Right lobe of liver (tissue), 6 donors: Measurements from ENCODE around the gene MED12. TPM values are rescaled to one million over a fixed set of nuclear protein-coding genes. Genes with fewer than 3 reads are reported as not detected.
A peak's percentile ranks its signal among the peaks of the same experiment; 100 is the strongest.

Experiments used
- ATAC-seq, 4 donors: fragments of 200-7000 bp; cut with Tn5 transposase; one replicate each; pipeline ENCODE4 v1.9.1; 2020; ENCODE audit warnings: mild to moderate bottlenecking in 4 of 4, moderate library complexity in 4 of 4
- DNase-seq, 3 donors: peaks; one replicate each; pipeline ENCODE4 v3.0.0-alpha.2; 2020
- H3K27ac ChIP-seq, 3 donors: fragments of 200-600 bp; one replicate each; pipeline ENCODE4 v1.8.0; 2022
- H3K27me3 ChIP-seq, 2 donors: fragments of 200-600 bp; one replicate each; pipeline ENCODE4 v1.8.0; 2022
- H3K36me3 ChIP-seq, 4 donors: fragments of 200-600 bp; sonication (generic) in 1 of 4; one replicate each; pipeline versions ENCODE4 v1.5.1 to v1.8.0; 2017 to 2022; ENCODE audit warnings: control low read depth in 1 of 4
- H3K4me1 ChIP-seq, 4 donors: fragments of 200-600 bp; sonication (generic) in 1 of 4; one replicate each; pipeline versions ENCODE4 v1.5.1 to v1.8.0; 2017 to 2022; ENCODE audit warnings: control low read depth in 1 of 4
- H3K4me3 ChIP-seq, 3 donors: fragments of 200-600 bp; one replicate each; pipeline ENCODE4 v1.8.0; 2022
- H3K9me3 ChIP-seq, 4 donors: fragments of 200-600 bp; sonication (generic) in 1 of 4; one replicate each; pipeline versions ENCODE4 v1.5.1 to v1.8.0; 2017 to 2022; ENCODE audit warnings: control low read depth in 1 of 4
- POLR2A ChIP-seq: fragments of 450-650 bp; IDR thresholded peaks from one replicate; pipeline ENCODE4 v1.6.1; 2017; ENCODE audit warnings: antibody characterized with exemption, mild to moderate bottlenecking
- WGBS: methylation state at CpG from one replicate; pipeline ENCODE4 v1.1.6; 2018; ENCODE audit warnings: low coverage, low lambda C conversion rate; ENCODE audit not compliant: insufficient coverage; ENCODE audit errors: missing lambda C conversion rate; 5-methylcytosine and 5-hydroxymethylcytosine counted together
- intact Hi-C, 2 donors: fragments of 100-400 bp; cut with DNase I; formaldehyde crosslinking; loops; one replicate each; pipeline versions ENCODE4 v1.11.2 to v1.14.1; 2022
- total RNA-seq, 6 experiments: library from RNA; depleted of rRNA in 2 of 6; stranded (reverse); fragments of >200 nt in 2 of 6; fragmentation: NEBNext Ultra II Directional in 3 of 6; extraction: Animal tissue kit (Norgen Biotek cat#: 25700) in 3 of 6; gene quantifications; one replicate each; pipeline versions ENCODE4 v1.1.0 to v1.2.4, GENCODE V29; 2016 to 2023
- TF ChIP-seq, protein P1 (sequence below), 4 donors: fragments of 200-600 bp in 3 of 4; fragments of 450-650 bp in 1 of 4; IDR thresholded peaks; one replicate each; pipeline versions ENCODE4 v1.5.1 to v1.8.0; 2016 to 2022; ENCODE audit warnings: antibody characterized with exemption in 4 of 4, mild to moderate bottlenecking in 2 of 4
- donor health status: DM: no; HTN: yes; CAD: no.
- donor health status: DM: no; HTN: no; CAD: no.
- donor health status: DM: no; HTN: no; CAD: no.
- donor health status: DM: no; HTN: yes; CAD: no.
- donor health status: DM: no; HTN: yes; CAD: no.

The MED12 gene
- total RNA-seq, 6 experiments from 2014 or later = 7.8 to 16.3 (median 12.5) TPM

DNA sequence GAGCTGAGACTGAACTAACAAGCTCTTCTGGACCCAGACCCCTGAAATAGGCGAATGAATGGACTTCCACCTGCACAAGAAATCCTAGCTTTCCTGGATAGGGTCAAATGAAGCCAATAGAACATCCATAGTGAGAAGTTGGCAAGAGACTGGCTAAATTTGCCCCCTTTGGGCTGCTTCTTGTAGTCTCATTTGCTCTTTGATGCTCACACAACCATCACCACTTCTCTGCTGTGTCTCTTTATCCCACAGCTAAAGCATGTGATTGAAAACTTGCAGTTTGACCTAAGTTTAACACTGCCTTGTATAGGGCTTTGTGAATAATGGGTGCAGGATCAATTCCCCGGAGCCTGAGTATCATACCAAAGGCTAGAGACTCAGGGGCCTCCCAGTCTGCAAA, 64.5 kb downstream of the MED12 start:
- peak overlapping the region; percentile 75 to 81 (median 80) for H3K27ac ChIP-seq
- H3K36me3 ChIP-seq = no peaks in the 10 kb centered on the region
- intact Hi-C loops = no loop called here
- 28% methylated on average over 2 of the region's 2 CpGs for whole genome bisulfite sequencing
- TF ChIP-seq, protein P1, sequence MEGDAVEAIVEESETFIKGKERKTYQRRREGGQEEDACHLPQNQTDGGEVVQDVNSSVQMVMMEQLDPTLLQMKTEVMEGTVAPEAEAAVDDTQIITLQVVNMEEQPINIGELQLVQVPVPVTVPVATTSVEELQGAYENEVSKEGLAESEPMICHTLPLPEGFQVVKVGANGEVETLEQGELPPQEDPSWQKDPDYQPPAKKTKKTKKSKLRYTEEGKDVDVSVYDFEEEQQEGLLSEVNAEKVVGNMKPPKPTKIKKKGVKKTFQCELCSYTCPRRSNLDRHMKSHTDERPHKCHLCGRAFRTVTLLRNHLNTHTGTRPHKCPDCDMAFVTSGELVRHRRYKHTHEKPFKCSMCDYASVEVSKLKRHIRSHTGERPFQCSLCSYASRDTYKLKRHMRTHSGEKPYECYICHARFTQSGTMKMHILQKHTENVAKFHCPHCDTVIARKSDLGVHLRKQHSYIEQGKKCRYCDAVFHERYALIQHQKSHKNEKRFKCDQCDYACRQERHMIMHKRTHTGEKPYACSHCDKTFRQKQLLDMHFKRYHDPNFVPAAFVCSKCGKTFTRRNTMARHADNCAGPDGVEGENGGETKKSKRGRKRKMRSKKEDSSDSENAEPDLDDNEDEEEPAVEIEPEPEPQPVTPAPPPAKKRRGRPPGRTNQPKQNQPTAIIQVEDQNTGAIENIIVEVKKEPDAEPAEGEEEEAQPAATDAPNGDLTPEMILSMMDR (IDR thresholded peaks at IDR 0.05) = no peak
- TF ChIP-seq POLR2A = no peak
- H3K4me3 ChIP-seq = no peak overlapping the region
- no peaks in the 10 kb centered on the region for H3K9me3 ChIP-seq
- peaks cover 0 to 13% (median 0%) of the 10 kb centered on the region in 4 donors for H3K4me1 ChIP-seq
- ATAC-seq = no peak
- DNase-seq = no peak
- no peaks in the 10 kb centered on the region for H3K27me3 ChIP-seq

DNA sequence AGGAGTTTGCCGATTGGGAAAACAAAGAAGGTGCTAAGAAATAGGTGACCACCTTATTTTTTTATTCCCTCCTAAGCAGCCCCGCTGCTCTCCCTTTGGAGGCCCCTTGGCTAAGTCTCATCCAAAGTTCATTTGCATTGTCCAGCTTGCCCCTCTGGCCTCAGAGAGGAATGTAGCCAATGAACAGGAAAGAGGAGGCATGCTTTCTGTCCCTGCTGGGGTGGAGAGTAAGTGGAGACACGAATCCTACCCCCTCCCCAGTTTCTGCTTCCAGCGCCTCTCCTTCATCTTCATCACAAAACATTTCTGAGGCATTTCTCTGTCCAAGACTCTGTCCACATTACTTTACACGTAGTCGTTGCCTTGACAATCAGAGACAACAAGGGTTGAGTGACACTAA, 64.9 kb downstream of the MED12 start:
- H3K9me3 ChIP-seq = no peaks in the 10 kb centered on the region
- no peak for DNase-seq
- H3K4me3 ChIP-seq = no peak overlapping the region
- H3K27me3 ChIP-seq = no peaks in the 10 kb centered on the region
- intact Hi-C loops = no loop called here
- peak overlapping the region in 1 of 3 donors; percentile 75 for H3K27ac ChIP-seq
- no peak for TF ChIP-seq POLR2A
- TF ChIP-seq, protein P1 (IDR thresholded peaks at IDR 0.05) = no peak
- H3K4me1 ChIP-seq = peaks cover 0 to 13% (median 0%) of the 10 kb centered on the region in 4 donors
- WGBS = 40% methylated on average over 6 of the region's 6 CpGs
- no peak for ATAC-seq
- no peaks in the 10 kb centered on the region for H3K36me3 ChIP-seq

- TF ChIP-seq POLR2A = no peak
- TF ChIP-seq, protein P1 (IDR thresholded peaks at IDR 0.05) = no peak
- no peak overlapping the region for H3K27ac ChIP-seq
- WGBS = 18% methylated on average over 5 of the region's 5 CpGs
- no peaks in the 10 kb centered on the region for H3K9me3 ChIP-seq
- peaks cover 0 to 13% (median 0%) of the 10 kb centered on the region in 4 donors for H3K4me1 ChIP-seq
- DNase-seq (no peak), ATAC-seq (no peak)
- no peak overlapping the region for H3K4me3 ChIP-seq
- intact Hi-C loops = no loop called here
- no peaks in the 10 kb centered on the region for H3K27me3 ChIP-seq
- no peaks in the 10 kb centered on the region for H3K36me3 ChIP-seq
Observed at GRCh38 chrX:71184092-71184491, 65.7 kb downstream of the MED12 start.

DNA sequence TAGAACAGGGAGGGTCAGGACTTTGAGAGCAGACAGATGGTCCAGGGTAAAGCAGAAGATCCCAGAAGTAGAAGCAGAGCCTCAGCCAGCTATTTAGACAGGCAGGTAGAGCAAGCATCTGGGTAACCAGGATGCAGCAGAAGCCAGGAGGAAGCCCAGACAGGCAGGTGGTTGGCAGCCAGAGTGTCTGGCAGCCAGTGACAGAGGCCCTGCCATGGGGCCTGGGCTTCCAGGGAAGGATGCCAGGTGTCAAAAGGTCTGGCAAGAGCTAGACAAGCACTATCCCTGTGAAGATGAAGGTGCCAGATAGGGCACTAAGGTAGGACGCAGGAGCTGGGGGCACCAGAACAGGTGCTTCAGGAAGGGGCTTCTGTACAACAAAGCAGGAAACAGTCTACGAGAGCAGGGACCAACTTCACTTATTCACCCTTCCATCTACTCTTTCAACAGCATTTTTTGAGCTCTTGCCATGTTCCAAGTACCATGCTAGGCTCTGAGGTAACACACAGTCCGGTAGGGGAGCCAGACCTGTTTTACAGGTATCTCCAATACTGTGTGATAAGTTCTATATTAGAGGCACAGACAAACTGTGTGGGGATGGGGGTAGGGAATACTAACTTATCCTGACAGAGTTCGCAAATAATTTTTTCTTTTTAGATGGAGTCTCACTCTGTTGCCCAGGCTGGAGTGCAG, 66.6 kb downstream of the MED12 start:
- no peaks in the 10 kb centered on the region for H3K9me3 ChIP-seq
- DNase-seq = peak; percentile 72 to 85 (median 83)
- peaks cover 0 to 13% (median 0%) of the 10 kb centered on the region in 4 donors for H3K4me1 ChIP-seq

More for the DNA sequence above, 66.6 kb downstream of the MED12 start:
- no peak overlapping the region for H3K4me3 ChIP-seq
- no peak overlapping the region for H3K27ac ChIP-seq
- H3K36me3 ChIP-seq = no peaks in the 10 kb centered on the region
- intact Hi-C loops = no loop called here
- no peaks in the 10 kb centered on the region for H3K27me3 ChIP-seq
- TF ChIP-seq, protein P1 (IDR thresholded peaks at IDR 0.05) = peak in 1 of 4 donors; percentile 6
- no peak for TF ChIP-seq POLR2A
- WGBS = 47% methylated on average over 2 of the region's 4 CpGs
- peak; percentile 60 to 76 (median 72) for ATAC-seq
